ENCODE results near the gene MDGA2.

Gene MDGA2

GRCh38 chr14:47674543-47675465 is 601 bp downstream of the MDGA2 start:
- Histone ChIP-seq H3K4me3 (peak overlapping the region in 1 of 2 donors; percentile 33), H3K27me3 (peaks cover 0 to 54% of the 10 kb centered on the region in 2 donors), H3K9me3 (no peaks in the 10 kb centered on the region), H3K27ac (no peak overlapping the region), H3K4me1 (peaks cover 0 to 27% (median 19%) of the 10 kb centered on the region in 4 donors), H3K36me3 (no peaks in the 10 kb centered on the region)
- no peak for TF ChIP-seq CTCF (IDR thresholded peaks at IDR 0.05)
- no peak for DNase-seq
- intact Hi-C loops (cut with DNase I; ENCODE audit: low total_unique reads) = no loop called here

- Histone ChIP-seq H3K36me3 (no peaks in the 10 kb centered on the region), H3K27me3 (peaks cover 0 to 54% of the 10 kb centered on the region in 2 donors), H3K4me3 (peak overlapping the region in 1 of 2 donors; percentile 33), H3K9me3 (no peaks in the 10 kb centered on the region), H3K4me1 (peaks cover 0 to 27% (median 19%) of the 10 kb centered on the region in 4 donors), H3K27ac (no peak overlapping the region)
- no peak for TF ChIP-seq CTCF (IDR thresholded peaks at IDR 0.05)
- no peak for DNase-seq
- intact Hi-C loops (cut with DNase I; ENCODE audit: low total_unique reads) = no loop called here
Measured at GRCh38 chr14:47674148-47674542, 1.3 kb downstream of the MDGA2 start.

GRCh38 chr14:47665337-47666134 is 9.9 kb downstream of the MDGA2 start:
- Histone ChIP-seq H3K4me1 (no peaks in the 10 kb centered on the region), H3K4me3 (no peak overlapping the region), H3K36me3 (no peaks in the 10 kb centered on the region), H3K9me3 (no peaks in the 10 kb centered on the region), H3K27ac (no peak overlapping the region), H3K27me3 (no peaks in the 10 kb centered on the region)
- TF ChIP-seq CTCF (IDR thresholded peaks at IDR 0.05) = no peak
- intact Hi-C loops (cut with DNase I; ENCODE audit: low total_unique reads) = no loop called here
- no peak for DNase-seq

GRCh38 chr14:47662466-47662865 is 12.9 kb downstream of the MDGA2 start:
- no peak for TF ChIP-seq CTCF (IDR thresholded peaks at IDR 0.05)
- Histone ChIP-seq H3K9me3 (no peaks in the 10 kb centered on the region), H3K4me1 (no peaks in the 10 kb centered on the region), H3K4me3 (no peak overlapping the region), H3K36me3 (no peaks in the 10 kb centered on the region), H3K27ac (no peak overlapping the region), H3K27me3 (no peaks in the 10 kb centered on the region)
- DNase-seq = no peak
- intact Hi-C loops (cut with DNase I; ENCODE audit: low total_unique reads) = no loop called here

GRCh38 chr14:47660158-47660557 is 15.2 kb downstream of the MDGA2 start:
- no peak for DNase-seq
- no peak overlapping the region for H3K4me3 ChIP-seq
- H3K4me1 ChIP-seq = no peaks in the 10 kb centered on the region
- no peak overlapping the region for H3K27ac ChIP-seq
- H3K9me3 ChIP-seq = peaks cover 0 to 2% (median 0%) of the 10 kb centered on the region in 3 donors
- TF ChIP-seq CTCF (IDR thresholded peaks at IDR 0.05) = no peak
- no peaks in the 10 kb centered on the region for H3K36me3 ChIP-seq
- H3K27me3 ChIP-seq = no peaks in the 10 kb centered on the region
- intact Hi-C loops (cut with DNase I; ENCODE audit: low total_unique reads) = no loop called here

Data from tibial artery (tissue), 4 donors.